Stomach (tissue), 9 donors: ENCODE results near the gene FOXL2. TPM values are rescaled to one million over a fixed set of nuclear protein-coding genes. Genes with fewer than 3 reads are reported as not detected.
A peak's percentile ranks its signal among the peaks of the same experiment; 100 is the strongest.

Experiments used
- DNase-seq, 2 donors: peaks; one replicate each; pipeline versions ENCODE4 v3.0.0 to v3.0.0-alpha.2; 2013 to 2019
- H3K27ac ChIP-seq, 5 donors: fragments of 200-600 bp in 4 of 5; sonication (generic) in 4 of 5; one replicate each; pipeline ENCODE4 v1.5.1; 2013 to 2019; ENCODE audit warnings: mild to moderate bottlenecking in 1 of 5, moderate library complexity in 1 of 5
- H3K27me3 ChIP-seq, 3 donors: fragments of 200-600 bp; sonication (generic); one replicate each; pipeline ENCODE4 v1.5.1; 2017 to 2019; ENCODE audit warnings: mixed run types in 1 of 3
- H3K36me3 ChIP-seq, 4 donors: fragments of 200-600 bp; sonication (generic); 1 replicate in 3 of 4; 2 replicates in 1 of 4; pipeline ENCODE4 v1.5.1; 2016 to 2019
- H3K4me1 ChIP-seq, 4 donors: fragments of 200-600 bp; sonication (generic); one replicate each; pipeline ENCODE4 v1.5.1; 2016 to 2019
- H3K4me3 ChIP-seq, 4 donors: fragments of 200-600 bp; sonication (generic) in 3 of 4; one replicate each; pipeline ENCODE4 v1.5.1; 2016 to 2019; ENCODE audit warnings: mild to moderate bottlenecking in 1 of 4
- H3K9me3 ChIP-seq, 4 donors: fragments of 200-600 bp; sonication (generic); one replicate each; pipeline ENCODE4 v1.5.1; 2016 to 2019
- CTCF ChIP-seq, 7 experiments: fragments of 450-650 bp in 4 of 7; fragments of 200-600 bp in 3 of 7; sonication (generic) in 3 of 7; IDR thresholded peaks; one replicate each; pipeline ENCODE4 v1.5.1; 2016 to 2019; ENCODE audit warnings: antibody characterized with exemption in 7 of 7, control low read depth in 2 of 7, mild to moderate bottlenecking in 1 of 7
- EP300 ChIP-seq: sonication (generic); formaldehyde crosslinking; IDR thresholded peaks from one replicate; pipeline ENCODE4 v1.6.1; 2017; ENCODE audit warnings: antibody characterized with exemption
- POLR2A ChIP-seq, 4 donors: fragments of 450-650 bp; IDR thresholded peaks; one replicate each; pipeline ENCODE4 v1.6.1; 2016; ENCODE audit warnings: antibody characterized with exemption in 4 of 4, control low read depth in 2 of 4, mild to moderate bottlenecking in 1 of 4, moderate library complexity in 1 of 4
- POLR2AphosphoS5 ChIP-seq, 3 donors: sonication (generic); formaldehyde crosslinking; IDR thresholded peaks; one replicate each; pipeline ENCODE4 v1.6.1; 2016; ENCODE audit warnings: antibody characterized with exemption in 3 of 3
- WGBS, 5 donors: extraction: QIAGEN DNeasy Blood & Tissue Kit in 3 of 5; methylation state at CpG; one replicate each; pipeline versions ENCODE4 v1.1.5 to v1.1.7; 2013 to 2018; 5-methylcytosine and 5-hydroxymethylcytosine counted together
- intact Hi-C: fragments of 100-400 bp; cut with DNase I; formaldehyde crosslinking; loops from one replicate; pipeline ENCODE4 v1.15.1; 2023; ENCODE audit warnings: low total_unique reads
- polyA plus RNA-seq, 3 donors: library from polyadenylated mRNA; stranded (reverse); fragments of 200-250 nt; gene quantifications; one replicate each; pipeline ENCODE4 v1.2.3, GENCODE V29; 2013
- total RNA-seq, 5 donors: library from RNA; depleted of rRNA; stranded (reverse); fragments of >200 nt; gene quantifications; one replicate each; pipeline versions ENCODE4 v1.1.0 to v1.2.3, GENCODE V29; 2014 to 2016
- donor health status: healthy with polysubstance abuse.
- donor health status: Bipolar disorder and iron deficiency.
- donor health status: healthy.

FOXL2 gene
- total and polyA plus RNA-seq, 8 donors, result not detected

- Histone ChIP-seq H3K9me3 (no peaks in the 10 kb centered on the region), H3K27ac (no peak overlapping the region), H3K27me3 (peaks cover 53 to 99% (median 77%) of the 10 kb centered on the region in 3 donors), H3K4me3 (no peak overlapping the region), H3K4me1 (peaks cover 46 to 53% (median 49%) of the 10 kb centered on the region in 4 donors), H3K36me3 (no peaks in the 10 kb centered on the region)
- no peak for DNase-seq
- intact Hi-C loops, result no loop called here
- no peak for TF ChIP-seq POLR2A (IDR thresholded peaks at IDR 0.05)
- 33 to 49% (median 37%) methylated on average over 5 of the region's 5 CpGs for WGBS, 5 donors
Measured at GRCh38 chr3:138949002-138949418, 2.1 kb upstream of the FOXL2 start.

GRCh38 chr3:138948371-138949001 is 1.5 kb upstream of the FOXL2 start:
- no peaks in the 10 kb centered on the region for H3K36me3 ChIP-seq
- H3K4me1 ChIP-seq, result peaks cover 46 to 58% (median 52%) of the 10 kb centered on the region in 4 donors
- no peaks in the 10 kb centered on the region for H3K9me3 ChIP-seq
- no peak for DNase-seq
- no peak overlapping the region for H3K4me3 ChIP-seq
- H3K27ac ChIP-seq, result no peak overlapping the region
- WGBS, 5 donors, result 55 to 88% (median 63%) methylated on average over 3 of the region's 3 CpGs
- H3K27me3 ChIP-seq, result peaks cover 58 to 99% (median 79%) of the 10 kb centered on the region in 3 donors
- TF ChIP-seq CTCF (IDR thresholded peaks at IDR 0.05) (no peak), EP300 (no peak), POLR2A (IDR thresholded peaks at IDR 0.05) (no peak), POLR2AphosphoS5 (IDR thresholded peaks at IDR 0.05) (no peak)
- intact Hi-C loops, result no loop called here

DNA sequence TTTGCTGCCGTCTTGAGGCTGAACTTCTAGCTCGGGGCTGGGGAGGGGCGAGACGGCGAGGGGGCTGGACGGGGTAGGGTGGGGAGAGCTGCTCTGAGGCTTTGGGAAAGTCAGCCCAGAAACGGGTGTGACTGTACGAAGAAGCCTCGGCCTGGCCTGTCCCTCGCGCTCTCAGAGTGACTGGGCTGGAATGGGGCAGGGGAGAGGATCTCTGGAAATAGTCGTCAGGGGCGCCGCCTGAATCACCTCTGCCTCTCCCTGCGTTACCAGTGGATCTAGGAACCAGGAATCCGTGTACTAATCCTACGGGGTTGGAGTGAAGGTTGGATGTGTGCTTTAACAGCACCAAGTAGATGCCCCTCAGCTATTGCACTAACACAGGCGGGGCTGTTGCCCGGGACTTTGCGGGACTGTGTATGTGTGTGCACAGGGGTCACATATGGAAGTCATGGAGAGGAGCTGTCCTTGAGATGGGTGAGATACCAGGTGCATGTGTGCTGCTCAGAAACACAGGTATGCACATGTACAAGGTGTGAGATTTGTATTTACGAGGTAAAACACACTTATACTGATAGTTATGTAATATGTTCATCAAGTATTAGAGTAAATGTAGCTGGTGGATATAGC is 671 bp upstream of the FOXL2 start:
- H3K36me3 ChIP-seq, result no peaks in the 10 kb centered on the region
- no peak for TF ChIP-seq POLR2A (IDR thresholded peaks at IDR 0.05)
- TF ChIP-seq POLR2AphosphoS5 (IDR thresholded peaks at IDR 0.05), result no peak
- no peak for TF ChIP-seq CTCF (IDR thresholded peaks at IDR 0.05)
- TF ChIP-seq EP300, result no peak
- peaks cover 67 to 100% (median 88%) of the 10 kb centered on the region in 3 donors for H3K27me3 ChIP-seq
- H3K27ac ChIP-seq, result no peak overlapping the region
- peaks cover 46 to 58% (median 52%) of the 10 kb centered on the region in 4 donors for H3K4me1 ChIP-seq
- DNase-seq, result no peak
- H3K4me3 ChIP-seq, result peak overlapping the region in 3 of 4 donors; percentile 35 to 58 (median 51)
- no peaks in the 10 kb centered on the region for H3K9me3 ChIP-seq
- whole genome bisulfite sequencing, 5 donors, result 14 to 28% (median 18%) methylated on average over 16 to 21 of the region's 21 CpGs
- intact Hi-C loops, result no loop called here

- 1 to 8% (median 2%) methylated on average over 17 to 120 of the region's 120 CpGs for WGBS, 5 donors
- H3K27me3 ChIP-seq, result peaks cover 77 to 100% (median 100%) of the 10 kb centered on the region in 3 donors
- peaks cover 46 to 58% (median 52%) of the 10 kb centered on the region in 4 donors for H3K4me1 ChIP-seq
- peak; percentile 26 to 43 for DNase-seq
- H3K4me3 ChIP-seq, result peak overlapping the region; percentile 35 to 58 (median 46)
- H3K9me3 ChIP-seq, result no peaks in the 10 kb centered on the region
- TF ChIP-seq CTCF (IDR thresholded peaks at IDR 0.05), result no peak
- no peak for TF ChIP-seq POLR2A (IDR thresholded peaks at IDR 0.05)
- TF ChIP-seq POLR2AphosphoS5 (IDR thresholded peaks at IDR 0.05), result no peak
- TF ChIP-seq EP300, result no peak
- no peak overlapping the region for H3K27ac ChIP-seq
- H3K36me3 ChIP-seq, result no peaks in the 10 kb centered on the region
- intact Hi-C loops, result no loop called here
Measured at GRCh38 chr3:138945709-138946662, 951 bp downstream of the FOXL2 start.
